Measurements from ENCODE around the gene OTOP3. TPM values are rescaled to one million over a fixed set of nuclear protein-coding genes. Genes with fewer than 3 reads are reported as not detected.
A peak's percentile ranks its signal among the peaks of the same experiment; 100 is the strongest.
"Not testable (repeated sequence)": the region's sequence is repeated elsewhere in the genome, so short reads cannot be mapped to it uniquely, and the experiment has no call there.

OTOP3 gene
- total RNA-seq, 2 donors from 2014 or later = 0.66 to 2.3 TPM

- Histone ChIP-seq H3K36me3 (replicated peaks in 1 of 2; ENCODE audit: insufficient read depth in 1 of 2, low read depth in 2 of 2) (no peaks in the 10 kb centered on the region), H3K9me3 (no peaks in the 10 kb centered on the region), H3K27me3 (no peaks in the 10 kb centered on the region), H3K27ac (no peak overlapping the region), H3K4me1 (peaks cover 35% of the 10 kb centered on the region), H3K4me3 (no peak overlapping the region)
- ATAC-seq (no peak), DNase-seq (no peak)
- 82 to 89% methylated on average over 1 to 3 of the region's 3 CpGs for WGBS, 2 donors
- no peak for TF ChIP-seq POLR2A (IDR thresholded peaks at IDR 0.05)
- TF ChIP-seq CTCF (IDR thresholded peaks at IDR 0.05) = no peak
- intact Hi-C loops (cut with DNase I) = no loop called here
These were observed 42.5 kb downstream of the OTOP3 start for GRCh38 chr17:74978240-74978639.

- intact Hi-C loops (cut with DNase I) = no loop called here
- TF ChIP-seq POLR2A (IDR thresholded peaks at IDR 0.05) (no peak), CTCF (IDR thresholded peaks at IDR 0.05) (no peak)
- ATAC-seq = no peak
- 74 to 77% methylated on average over 16 to 17 of the region's 17 CpGs for WGBS, 2 donors
- DNase-seq = no peak
- peaks cover 28% of the 10 kb centered on the region for H3K4me1 ChIP-seq
- no peak overlapping the region for H3K4me3 ChIP-seq
- no peaks in the 10 kb centered on the region for H3K36me3 ChIP-seq (replicated peaks in 1 of 2; ENCODE audit: insufficient read depth in 1 of 2, low read depth in 2 of 2)
- H3K27me3 ChIP-seq = no peaks in the 10 kb centered on the region
- no peaks in the 10 kb centered on the region for H3K9me3 ChIP-seq
- no peak overlapping the region for H3K27ac ChIP-seq
These were observed 43.9 kb downstream of the OTOP3 start for GRCh38 chr17:74979408-74980146.

GRCh38 chr17:74981318-74981978 is 45.8 kb downstream of the OTOP3 start:
- TF ChIP-seq CTCF (IDR thresholded peaks at IDR 0.05) (no peak), POLR2A (IDR thresholded peaks at IDR 0.05) (no peak)
- intact Hi-C loops (cut with DNase I) = no loop called here
- no peak for ATAC-seq

GRCh38 chr17:74981979-74982662 is 46.4 kb downstream of the OTOP3 start:
- peak overlapping the region; percentile 5 to 33 for H3K4me3 ChIP-seq
- H3K9me3 ChIP-seq = no peaks in the 10 kb centered on the region
- peak; percentile 79 to 83 (median 81) for DNase-seq
- no peaks in the 10 kb centered on the region for H3K27me3 ChIP-seq
- H3K27ac ChIP-seq = peak overlapping the region; percentile 81 to 95 (median 88)
- TF ChIP-seq CTCF (IDR thresholded peaks at IDR 0.05) = peak in 4 of 7 experiments; percentile 32 to 53 (median 34)
- peak; percentile 93 to 97 (median 93) for TF ChIP-seq POLR2A (IDR thresholded peaks at IDR 0.05)
- no peaks in the 10 kb centered on the region for H3K36me3 ChIP-seq (replicated peaks in 1 of 2; ENCODE audit: insufficient read depth in 1 of 2, low read depth in 2 of 2)
- intact Hi-C loops (cut with DNase I) = no loop called here
- H3K4me1 ChIP-seq = peaks cover 25% of the 10 kb centered on the region
- WGBS, 2 donors = 0% methylated on average over 3 to 59 of the region's 61 CpGs
- peak; percentile 89 for ATAC-seq

More at GRCh38 chr17:74981318-74981978, 45.8 kb downstream of the OTOP3 start:
- H3K4me1 ChIP-seq = peaks cover 19% of the 10 kb centered on the region
- peak overlapping the region; percentile 81 to 95 (median 88) for H3K27ac ChIP-seq
- 55 to 63% methylated on average over 15 to 16 of the region's 16 CpGs for WGBS, 2 donors
- no peak for DNase-seq
- no peaks in the 10 kb centered on the region for H3K27me3 ChIP-seq
- no peaks in the 10 kb centered on the region for H3K36me3 ChIP-seq (replicated peaks in 1 of 2; ENCODE audit: insufficient read depth in 1 of 2, low read depth in 2 of 2)
- H3K4me3 ChIP-seq = peak overlapping the region; percentile 5 to 33
- H3K9me3 ChIP-seq = no peaks in the 10 kb centered on the region

- intact Hi-C loops (cut with DNase I); H3K9me3 ChIP-seq; H3K36me3 ChIP-seq (replicated peaks in 1 of 2; ENCODE audit: insufficient read depth in 1 of 2, low read depth in 2 of 2); H3K27me3 ChIP-seq; DNase-seq; ATAC-seq: not testable (repeated sequence)
- peak overlapping the region; percentile 5 to 33 for H3K4me3 ChIP-seq
- peak overlapping the region; percentile 81 to 95 (median 88) for H3K27ac ChIP-seq
- 31 to 33% methylated on average over 12 to 14 of the region's 14 CpGs for WGBS, 2 donors
- H3K4me1 ChIP-seq = peaks cover 29% of the 10 kb centered on the region
These were observed 47.1 kb downstream of the OTOP3 start for GRCh38 chr17:74982663-74983313.

Data from body of pancreas (tissue), 4 donors.